ENCODE data around the gene NRG3.

NRG3 gene

GRCh38 chr10:82581940-82582339 is 706.9 kb downstream of the NRG3 start:
- Histone ChIP-seq H3K27me3 (ENCODE audit: insufficient read depth, low read length) (no peaks in the 10 kb centered on the region), H3K79me1 (ENCODE audit: low read length) (no peaks in the 10 kb centered on the region), H4K12ac (ENCODE audit: low read depth, low read length) (no peak overlapping the region), H3K4me2 (ENCODE audit: low read length) (no peak overlapping the region), H4K91ac (ENCODE audit: low read depth, low read length) (no peak overlapping the region), H4K8ac (ENCODE audit: low read depth, low read length) (no peak overlapping the region), H3K18ac (ENCODE audit: low read length) (no peak overlapping the region), H3K27ac (ENCODE audit: low read depth, low read length) (no peak overlapping the region), H3K4ac (ENCODE audit: low read depth, low read length) (no peak overlapping the region), H3K4me1 (ENCODE audit: control insufficient read depth in 1 of 2, insufficient read depth in 2 of 2, low read length in 2 of 2) (no peaks in the 10 kb centered on the region), H2BK12ac (ENCODE audit: low read length) (no peak overlapping the region), H2BK5ac (ENCODE audit: low read depth, low read length, poor library complexity) (no peak overlapping the region), H3K79me2 (ENCODE audit: control insufficient read depth, insufficient read depth, low read length, poor library complexity) (no peaks in the 10 kb centered on the region), H3K9ac (ENCODE audit: low read length) (no peak overlapping the region), H3K36me3 (ENCODE audit: control insufficient read depth in 1 of 2, insufficient read depth in 2 of 2, low read length in 2 of 2) (no peaks in the 10 kb centered on the region), H3K4me3 (ENCODE audit: low read depth, low read length) (no peak overlapping the region), H2AFZ (ENCODE audit: insufficient read depth, low read length, poor library complexity) (no peak overlapping the region), H3K14ac (ENCODE audit: low read length) (no peak overlapping the region), H3K9me3 (ENCODE audit: insufficient read depth, low read depth, low read length) (no peaks in the 10 kb centered on the region), H3K23ac (ENCODE audit: low read length) (no peak overlapping the region), H2AK5ac (ENCODE audit: low read length) (no peak overlapping the region), H2BK120ac (ENCODE audit: insufficient read depth, low read length, poor library complexity) (no peak overlapping the region)
- no peak for DNase-seq
- no CpG with 5 or more reads among the region's 3 CpGs for WGBS (ENCODE audit: extremely low coverage, insufficient coverage, insufficient read length)

GRCh38 chr10:82591421-82591820 is 716.4 kb downstream of the NRG3 start:
- H3K36me3 ChIP-seq (ENCODE audit: control insufficient read depth in 1 of 2, insufficient read depth in 2 of 2, low read length in 2 of 2) = no peaks in the 10 kb centered on the region
- H2BK12ac ChIP-seq (ENCODE audit: low read length) = no peak overlapping the region
- no peak overlapping the region for H2BK5ac ChIP-seq (ENCODE audit: low read depth, low read length, poor library complexity)
- H3K9ac ChIP-seq (ENCODE audit: low read length) = no peak overlapping the region
- no peak overlapping the region for H3K14ac ChIP-seq (ENCODE audit: low read length)
- no peak overlapping the region for H4K8ac ChIP-seq (ENCODE audit: low read depth, low read length)
- H3K4ac ChIP-seq (ENCODE audit: low read depth, low read length) = no peak overlapping the region
- no peak overlapping the region for H3K4me2 ChIP-seq (ENCODE audit: low read length)
- no peaks in the 10 kb centered on the region for H3K79me2 ChIP-seq (ENCODE audit: control insufficient read depth, insufficient read depth, low read length, poor library complexity)
- no peaks in the 10 kb centered on the region for H3K4me1 ChIP-seq (ENCODE audit: control insufficient read depth in 1 of 2, insufficient read depth in 2 of 2, low read length in 2 of 2)
- no peak overlapping the region for H4K12ac ChIP-seq (ENCODE audit: low read depth, low read length)
- H2AK5ac ChIP-seq (ENCODE audit: low read length) = no peak overlapping the region
- no CpG with 5 or more reads among the region's 2 CpGs for WGBS (ENCODE audit: extremely low coverage, insufficient coverage, insufficient read length)
- no peak overlapping the region for H4K91ac ChIP-seq (ENCODE audit: low read depth, low read length)
- H3K9me3 ChIP-seq (ENCODE audit: insufficient read depth, low read depth, low read length) = no peaks in the 10 kb centered on the region
- no peak overlapping the region for H3K27ac ChIP-seq (ENCODE audit: low read depth, low read length)
- DNase-seq = no peak
- no peak overlapping the region for H3K4me3 ChIP-seq (ENCODE audit: low read depth, low read length)
- no peak overlapping the region for H2BK120ac ChIP-seq (ENCODE audit: insufficient read depth, low read length, poor library complexity)
- H3K79me1 ChIP-seq (ENCODE audit: low read length) = no peaks in the 10 kb centered on the region
- H3K27me3 ChIP-seq (ENCODE audit: insufficient read depth, low read length) = no peaks in the 10 kb centered on the region
- H3K18ac ChIP-seq (ENCODE audit: low read length) = no peak overlapping the region
- no peak overlapping the region for H3K23ac ChIP-seq (ENCODE audit: low read length)
- no peak overlapping the region for H2AFZ ChIP-seq (ENCODE audit: insufficient read depth, low read length, poor library complexity)

GRCh38 chr10:82597840-82598239 is 722.8 kb downstream of the NRG3 start:
- Histone ChIP-seq H3K14ac (ENCODE audit: low read length) (no peak overlapping the region), H3K79me2 (ENCODE audit: control insufficient read depth, insufficient read depth, low read length, poor library complexity) (no peaks in the 10 kb centered on the region), H2BK12ac (ENCODE audit: low read length) (no peak overlapping the region), H3K9me3 (ENCODE audit: insufficient read depth, low read depth, low read length) (no peaks in the 10 kb centered on the region), H2BK5ac (ENCODE audit: low read depth, low read length, poor library complexity) (no peak overlapping the region), H3K36me3 (ENCODE audit: control insufficient read depth in 1 of 2, insufficient read depth in 2 of 2, low read length in 2 of 2) (no peaks in the 10 kb centered on the region), H3K18ac (ENCODE audit: low read length) (no peak overlapping the region), H3K4ac (ENCODE audit: low read depth, low read length) (no peak overlapping the region), H3K27me3 (ENCODE audit: insufficient read depth, low read length) (no peaks in the 10 kb centered on the region), H4K8ac (ENCODE audit: low read depth, low read length) (no peak overlapping the region), H3K79me1 (ENCODE audit: low read length) (no peaks in the 10 kb centered on the region), H2AK5ac (ENCODE audit: low read length) (no peak overlapping the region), H2BK120ac (ENCODE audit: insufficient read depth, low read length, poor library complexity) (no peak overlapping the region), H3K4me1 (ENCODE audit: control insufficient read depth in 1 of 2, insufficient read depth in 2 of 2, low read length in 2 of 2) (no peaks in the 10 kb centered on the region), H3K27ac (ENCODE audit: low read depth, low read length) (no peak overlapping the region), H3K4me2 (ENCODE audit: low read length) (no peak overlapping the region), H4K91ac (ENCODE audit: low read depth, low read length) (no peak overlapping the region), H4K12ac (ENCODE audit: low read depth, low read length) (no peak overlapping the region), H3K23ac (ENCODE audit: low read length) (no peak overlapping the region), H3K9ac (ENCODE audit: low read length) (no peak overlapping the region), H2AFZ (ENCODE audit: insufficient read depth, low read length, poor library complexity) (no peak overlapping the region), H3K4me3 (ENCODE audit: low read depth, low read length) (no peak overlapping the region)
- DNase-seq = no peak
- no CpG with 5 or more reads among the region's 7 CpGs for WGBS (ENCODE audit: extremely low coverage, insufficient coverage, insufficient read length)

GRCh38 chr10:82609845-82610244 is 734.9 kb downstream of the NRG3 start:
- no peak overlapping the region for H3K4me3 ChIP-seq (ENCODE audit: low read depth, low read length)
- H4K8ac ChIP-seq (ENCODE audit: low read depth, low read length) = no peak overlapping the region
- no peak overlapping the region for H2BK120ac ChIP-seq (ENCODE audit: insufficient read depth, low read length, poor library complexity)
- H3K9me3 ChIP-seq (ENCODE audit: insufficient read depth, low read depth, low read length) = no peaks in the 10 kb centered on the region
- H4K91ac ChIP-seq (ENCODE audit: low read depth, low read length) = no peak overlapping the region
- H3K4me1 ChIP-seq (ENCODE audit: control insufficient read depth in 1 of 2, insufficient read depth in 2 of 2, low read length in 2 of 2) = peaks cover 0 to 4% of the 10 kb centered on the region in 2 experiments
- no CpG with 5 or more reads among the region's 3 CpGs for WGBS (ENCODE audit: extremely low coverage, insufficient coverage, insufficient read length)
- H4K12ac ChIP-seq (ENCODE audit: low read depth, low read length) = no peak overlapping the region
- H2BK5ac ChIP-seq (ENCODE audit: low read depth, low read length, poor library complexity) = no peak overlapping the region
- no peak overlapping the region for H2BK12ac ChIP-seq (ENCODE audit: low read length)
- no peak overlapping the region for H3K18ac ChIP-seq (ENCODE audit: low read length)
- H2AFZ ChIP-seq (ENCODE audit: insufficient read depth, low read length, poor library complexity) = no peak overlapping the region
- H3K36me3 ChIP-seq (ENCODE audit: control insufficient read depth in 1 of 2, insufficient read depth in 2 of 2, low read length in 2 of 2) = no peaks in the 10 kb centered on the region
- no peaks in the 10 kb centered on the region for H3K79me1 ChIP-seq (ENCODE audit: low read length)
- no peak overlapping the region for H3K14ac ChIP-seq (ENCODE audit: low read length)
- H2AK5ac ChIP-seq (ENCODE audit: low read length) = no peak overlapping the region
- no peak overlapping the region for H3K27ac ChIP-seq (ENCODE audit: low read depth, low read length)
- no peak overlapping the region for H3K4ac ChIP-seq (ENCODE audit: low read depth, low read length)
- DNase-seq = no peak
- no peak overlapping the region for H3K23ac ChIP-seq (ENCODE audit: low read length)
- no peaks in the 10 kb centered on the region for H3K79me2 ChIP-seq (ENCODE audit: control insufficient read depth, insufficient read depth, low read length, poor library complexity)
- H3K9ac ChIP-seq (ENCODE audit: low read length) = no peak overlapping the region
- H3K27me3 ChIP-seq (ENCODE audit: insufficient read depth, low read length) = no peaks in the 10 kb centered on the region
- H3K4me2 ChIP-seq (ENCODE audit: low read length) = no peak overlapping the region
